GM23338 (cell line): Measurements from ENCODE around the gene CCDC102A. TPM values are rescaled to one million over a fixed set of nuclear protein-coding genes. Genes with fewer than 3 reads are reported as not detected.

Experiments used
- ATAC-seq: fragments of 200-7000 bp; cut with Tn5 transposase; 3 replicates; pipeline ENCODE4 v1.9.1; 2020
- DNase-seq: peaks from one replicate; pipeline ENCODE4 v3.0.0-alpha.2; 2015; ENCODE audit warnings: low spot score
- H2AFZ ChIP-seq: fragments of 200-600 bp; sonication (generic); 2 replicates; pipeline ENCODE4 v1.8.0; 2016; ENCODE audit warnings: antibody characterized with exemption, mild to moderate bottlenecking, moderate library complexity
- H3F3A ChIP-seq: fragments of 200-600 bp; sonication (generic); replicated peaks from 2 replicates; pipeline ENCODE4 v1.8.0; 2017; ENCODE audit warnings: antibody characterized with exemption, mixed run types, low read depth
- H3K27ac ChIP-seq: fragments of 200-600 bp; sonication (generic); 2 replicates; pipeline ENCODE4 v1.6.1; 2016; ENCODE audit warnings: low read depth
- H3K27me3 ChIP-seq: fragments of 200-600 bp; sonication (generic); 2 replicates; pipeline ENCODE4 v1.8.0; 2016; ENCODE audit warnings: mild to moderate bottlenecking, mixed run types, moderate library complexity; ENCODE audit not compliant: insufficient read depth
- H3K36me3 ChIP-seq: fragments of 200-600 bp; sonication (generic); 2 replicates; pipeline ENCODE4 v1.8.0; 2016; ENCODE audit warnings: mild to moderate bottlenecking; ENCODE audit not compliant: insufficient read depth
- H3K4me1 ChIP-seq: fragments of 200-600 bp; sonication (generic); 2 replicates; pipeline ENCODE4 v1.8.0; 2016; ENCODE audit warnings: mild to moderate bottlenecking, moderate library complexity; ENCODE audit not compliant: insufficient read depth
- H3K4me2 ChIP-seq: fragments of 200-600 bp; sonication (generic); 2 replicates; pipeline ENCODE4 v1.7.1; 2017; ENCODE audit warnings: mixed run types
- H3K4me3 ChIP-seq: fragments of 200-600 bp; sonication (generic); 2 replicates; pipeline ENCODE4 v1.6.1; 2016; ENCODE audit warnings: mixed run types
- H3K79me2 ChIP-seq: fragments of 200-600 bp; sonication (generic); replicated peaks from 2 replicates; pipeline ENCODE4 v1.8.0; 2017; ENCODE audit warnings: mild to moderate bottlenecking; ENCODE audit not compliant: insufficient read depth
- H3K9me2 ChIP-seq: fragments of 200-600 bp; sonication (generic); 2 replicates; pipeline ENCODE4 v1.8.0; 2017; ENCODE audit not compliant: insufficient read depth
- H4K20me1 ChIP-seq: fragments of 200-600 bp; sonication (generic); replicated peaks from 2 replicates; pipeline ENCODE4 v1.8.0; 2017; ENCODE audit warnings: mild to moderate bottlenecking; ENCODE audit not compliant: insufficient read depth
- H3K27ac Mint-ChIP-seq: 2 replicates; pipeline ENCODE4 v1.8.0; 2020; ENCODE audit warnings: inconsistent platforms, mild to moderate bottlenecking, moderate library complexity, mixed read lengths
- H3K27me3 Mint-ChIP-seq: 3 replicates; pipeline ENCODE4 v1.8.0; 2022; ENCODE audit warnings: low read depth, mild to moderate bottlenecking, moderate library complexity, mixed read lengths, inconsistent platforms; ENCODE audit not compliant: insufficient read depth, poor library complexity
- H3K36me3 Mint-ChIP-seq: 3 replicates; pipeline ENCODE4 v1.8.0; 2021; ENCODE audit warnings: low read depth, mild to moderate bottlenecking, inconsistent platforms, moderate library complexity, mixed read lengths
- H3K4me1 Mint-ChIP-seq: 3 replicates; pipeline ENCODE4 v1.8.0; 2020; ENCODE audit warnings: mild to moderate bottlenecking, inconsistent platforms, mixed read lengths
- H3K4me3 Mint-ChIP-seq: 3 replicates; pipeline ENCODE4 v1.8.0; 2021; ENCODE audit warnings: moderate library complexity, mild to moderate bottlenecking, inconsistent platforms, mixed read lengths
- H3K9me3 Mint-ChIP-seq: 3 replicates; pipeline ENCODE4 v1.8.0; 2020; ENCODE audit warnings: moderate library complexity, mild to moderate bottlenecking, inconsistent platforms, mixed read lengths
- CREB1 ChIP-seq: fragments of 250-450 bp; sonication (Bioruptor Pico); IDR thresholded peaks from 2 replicates; pipeline ENCODE4 v1.5.0; 2020; ENCODE audit warnings: low read depth, mild to moderate bottlenecking, moderate library complexity
- JUNB ChIP-seq: IDR thresholded peaks from one replicate; pipeline ENCODE4 v1.6.1; 2016; ENCODE audit warnings: antibody characterized with exemption; ENCODE audit not compliant: unreplicated experiment
- ZNF331 ChIP-seq: fragments of 250-450 bp; sonication (Bioruptor Pico); IDR thresholded peaks from 2 replicates; pipeline ENCODE4 v1.5.0; 2020; ENCODE audit warnings: low read depth, mild to moderate bottlenecking, moderate library complexity
- ZNF462 ChIP-seq: fragments of 250-450 bp; sonication (Bioruptor Pico); IDR thresholded peaks from 2 replicates; pipeline ENCODE4 v1.5.0; 2020; ENCODE audit warnings: mild to moderate bottlenecking, moderate library complexity
- polyA plus RNA-seq: library from polyadenylated mRNA; unstranded; fragments of >200 nt; fragmentation: Nextera tagmentation; extraction: Ambion mirVana; gene quantifications from 2 replicates; pipeline ENCODE4 v1.2.1, GENCODE V29; 2016
- total RNA-seq: library from RNA; depleted of rRNA; stranded (reverse); fragments of >200 nt; shearing (Covaris generic); gene quantifications from 2 replicates; pipeline ENCODE4 v1.2.3, GENCODE V29; 2014

CCDC102A gene
- total and polyA plus RNA-seq, 2 experiments from 2014 or later = 2.0 to 5.2 TPM

GRCh38 chr16:57513371-57514102 is 22.8 kb downstream of the CCDC102A start:
- TF ChIP-seq CREB1 (no peak), ZNF462 (CRISPR knock-in tag) (no peak), JUNB (no peak), ZNF331 (CRISPR knock-in tag) (no peak)
- H3K9me2 ChIP-seq = no peaks in the 10 kb centered on the region
- no peaks in the 10 kb centered on the region for H3K36me3 ChIP-seq
- no peaks in the 10 kb centered on the region for H4K20me1 ChIP-seq
- DNase-seq (no peak), ATAC-seq (no peak)
- H2AFZ ChIP-seq = no peak overlapping the region
- no peaks in the 10 kb centered on the region for H3K9me3 Mint-ChIP-seq
- H3K79me2 ChIP-seq = no peaks in the 10 kb centered on the region
- H3F3A ChIP-seq = no peaks in the 10 kb centered on the region
- peaks cover 2% of the 10 kb centered on the region; the same call in 1 of the 3 replicates for H3K36me3 Mint-ChIP-seq
- H3K27ac ChIP-seq = no peak overlapping the region
- no peak overlapping the region for H3K27ac Mint-ChIP-seq
- H3K27me3 Mint-ChIP-seq = peaks cover 9% of the 10 kb centered on the region
- H3K4me1 Mint-ChIP-seq = peaks cover 6% of the 10 kb centered on the region; the same call in 1 of the 3 replicates
- H3K4me1 ChIP-seq = no peaks in the 10 kb centered on the region
- H3K27me3 ChIP-seq = no peaks in the 10 kb centered on the region
- no peak overlapping the region for H3K4me2 ChIP-seq
- H3K4me3 ChIP-seq = no peak overlapping the region
- H3K4me3 Mint-ChIP-seq = no peak overlapping the region
